ENCODE data around the gene MAN1A1.
A peak's percentile ranks its signal among the peaks of the same experiment; 100 is the strongest.

The MAN1A1 gene

GRCh38 chr6:119138906-119139541 lies 210.5 kb downstream of the MAN1A1 start:
- Histone ChIP-seq H3K9ac (ENCODE audit: low read length) (no peak overlapping the region), H3K27ac (ENCODE audit: low read length) (peak overlapping the region; percentile 57; the same call in 1 of the 2 replicates), H3K36me3 (replicated peaks; ENCODE audit: insufficient read depth, low read length) (no peaks in the 10 kb centered on the region), H3K4me3 (ENCODE audit: low read length) (no peak overlapping the region), H3F3A (ENCODE audit: insufficient read depth, low read length) (peaks cover 8% of the 10 kb centered on the region), H3K4me1 (ENCODE audit: low read length) (peaks cover 19% of the 10 kb centered on the region), H2AFZ (ENCODE audit: low read length) (no peak overlapping the region), H3K4me2 (ENCODE audit: low read depth, low read length) (peak overlapping the region; percentile 10; the same call in 1 of the 2 replicates), H4K20me1 (ENCODE audit: insufficient read depth, low read length) (no peaks in the 10 kb centered on the region), H3K79me2 (ENCODE audit: low read length) (no peaks in the 10 kb centered on the region), H3K27me3 (replicated peaks; ENCODE audit: insufficient read depth, low read length) (no peaks in the 10 kb centered on the region), H3K9me2 (replicated peaks; ENCODE audit: insufficient read depth, low read length) (no peaks in the 10 kb centered on the region), H3K9me3 (replicated peaks; ENCODE audit: insufficient read depth, low read length) (no peaks in the 10 kb centered on the region)
- peak; percentile 69 for DNase-seq
- no peak for TF ChIP-seq EZH2 (optimal IDR thresholded peaks at IDR 0.05; ENCODE audit: low read depth, low read length)
- no peak for TF ChIP-seq EZH2phosphoT487 (IDR thresholded peaks at IDR 0.05; ENCODE audit: low read length)
- no peak for TF ChIP-seq CTCF (IDR thresholded peaks at IDR 0.05; ENCODE audit: low read length)

GRCh38 chr6:119137194-119138072 lies 212.1 kb downstream of the MAN1A1 start:
- Histone ChIP-seq H3K4me2 (ENCODE audit: low read depth, low read length) (no peak overlapping the region), H3K79me2 (ENCODE audit: low read length) (no peaks in the 10 kb centered on the region), H3K27me3 (replicated peaks; ENCODE audit: insufficient read depth, low read length) (no peaks in the 10 kb centered on the region), H3K9ac (ENCODE audit: low read length) (no peak overlapping the region), H4K20me1 (ENCODE audit: insufficient read depth, low read length) (no peaks in the 10 kb centered on the region), H3K27ac (ENCODE audit: low read length) (no peak overlapping the region), H3K9me2 (replicated peaks; ENCODE audit: insufficient read depth, low read length) (no peaks in the 10 kb centered on the region), H3K4me3 (ENCODE audit: low read length) (no peak overlapping the region), H2AFZ (ENCODE audit: low read length) (no peak overlapping the region), H3K9me3 (replicated peaks; ENCODE audit: insufficient read depth, low read length) (no peaks in the 10 kb centered on the region), H3F3A (ENCODE audit: insufficient read depth, low read length) (peaks cover 8% of the 10 kb centered on the region), H3K36me3 (replicated peaks; ENCODE audit: insufficient read depth, low read length) (no peaks in the 10 kb centered on the region), H3K4me1 (ENCODE audit: low read length) (peaks cover 19% of the 10 kb centered on the region)
- no peak for DNase-seq
- TF ChIP-seq EZH2phosphoT487 (IDR thresholded peaks at IDR 0.05; ENCODE audit: low read length), result no peak
- no peak for TF ChIP-seq EZH2 (optimal IDR thresholded peaks at IDR 0.05; ENCODE audit: low read depth, low read length)
- no peak for TF ChIP-seq CTCF (IDR thresholded peaks at IDR 0.05; ENCODE audit: low read length)

GRCh38 chr6:119134752-119135151 lies 214.8 kb downstream of the MAN1A1 start:
- no peak overlapping the region for H3K27ac ChIP-seq (ENCODE audit: low read length)
- no peak overlapping the region for H2AFZ ChIP-seq (ENCODE audit: low read length)
- H3K27me3 ChIP-seq (replicated peaks; ENCODE audit: insufficient read depth, low read length), result no peaks in the 10 kb centered on the region
- H3K4me2 ChIP-seq (ENCODE audit: low read depth, low read length), result no peak overlapping the region
- no peaks in the 10 kb centered on the region for H3K79me2 ChIP-seq (ENCODE audit: low read length)
- H3K36me3 ChIP-seq (replicated peaks; ENCODE audit: insufficient read depth, low read length), result no peaks in the 10 kb centered on the region
- H3K4me3 ChIP-seq (ENCODE audit: low read length), result no peak overlapping the region
- peaks cover 8% of the 10 kb centered on the region for H3F3A ChIP-seq (ENCODE audit: insufficient read depth, low read length)
- peaks cover 12% of the 10 kb centered on the region for H3K4me1 ChIP-seq (ENCODE audit: low read length)
- no peaks in the 10 kb centered on the region for H3K9me3 ChIP-seq (replicated peaks; ENCODE audit: insufficient read depth, low read length)
- H4K20me1 ChIP-seq (ENCODE audit: insufficient read depth, low read length), result no peaks in the 10 kb centered on the region
- H3K9ac ChIP-seq (ENCODE audit: low read length), result no peak overlapping the region
- TF ChIP-seq EZH2phosphoT487 (IDR thresholded peaks at IDR 0.05; ENCODE audit: low read length), result no peak
- no peak for TF ChIP-seq EZH2 (optimal IDR thresholded peaks at IDR 0.05; ENCODE audit: low read depth, low read length)
- TF ChIP-seq CTCF (IDR thresholded peaks at IDR 0.05; ENCODE audit: low read length), result no peak
- no peaks in the 10 kb centered on the region for H3K9me2 ChIP-seq (replicated peaks; ENCODE audit: insufficient read depth, low read length)
- no peak for DNase-seq

Measured in MM.1S (cell line).